Osteocyte (in vitro differentiated cells): Measurements from ENCODE around the gene MB21D2. TPM values are rescaled to one million over a fixed set of nuclear protein-coding genes. Genes with fewer than 3 reads are reported as not detected.

Experiments
- DNase-seq: peaks from one replicate; pipeline ENCODE4 v3.0.0; 2021; ENCODE audit warnings: mixed read lengths; ENCODE audit not compliant: unreplicated experiment; ENCODE audit errors: extremely low spot score
- H3K27ac Mint-ChIP-seq: one replicate; pipeline ENCODE4 v1.8.0; 2021; ENCODE audit warnings: mild to moderate bottlenecking, mixed read lengths; ENCODE audit not compliant: unreplicated experiment
- H3K27me3 Mint-ChIP-seq: one replicate; pipeline ENCODE4 v1.8.0; 2021; ENCODE audit warnings: mixed read lengths; ENCODE audit not compliant: unreplicated experiment
- H3K36me3 Mint-ChIP-seq: one replicate; pipeline ENCODE4 v1.8.0; 2021; ENCODE audit warnings: mixed read lengths; ENCODE audit not compliant: unreplicated experiment
- H3K4me1 Mint-ChIP-seq: one replicate; pipeline ENCODE4 v1.8.0; 2021; ENCODE audit warnings: mixed read lengths; ENCODE audit not compliant: unreplicated experiment
- H3K4me3 Mint-ChIP-seq: one replicate; pipeline ENCODE4 v1.8.0; 2021; ENCODE audit warnings: mild to moderate bottlenecking, moderate library complexity, mixed read lengths; ENCODE audit not compliant: unreplicated experiment
- H3K9me3 Mint-ChIP-seq: one replicate; pipeline ENCODE4 v1.8.0; 2021; ENCODE audit warnings: mixed read lengths; ENCODE audit not compliant: unreplicated experiment
- total RNA-seq: library from RNA; stranded (reverse); gene quantifications from 2 replicates; pipeline ENCODE4 v1.2.1, GENCODE V29; 2021
- TF ChIP-seq, protein P1 (sequence below): fragments of 200-600 bp; sonication (generic); IDR thresholded peaks from 2 replicates; pipeline ENCODE4 v1.5.0; 2021; ENCODE audit warnings: antibody characterized with exemption, mild to moderate bottlenecking, moderate library complexity

The MB21D2 gene
- total RNA-seq, 1 donor from 2014 or later, result 5.5 TPM

DNA sequence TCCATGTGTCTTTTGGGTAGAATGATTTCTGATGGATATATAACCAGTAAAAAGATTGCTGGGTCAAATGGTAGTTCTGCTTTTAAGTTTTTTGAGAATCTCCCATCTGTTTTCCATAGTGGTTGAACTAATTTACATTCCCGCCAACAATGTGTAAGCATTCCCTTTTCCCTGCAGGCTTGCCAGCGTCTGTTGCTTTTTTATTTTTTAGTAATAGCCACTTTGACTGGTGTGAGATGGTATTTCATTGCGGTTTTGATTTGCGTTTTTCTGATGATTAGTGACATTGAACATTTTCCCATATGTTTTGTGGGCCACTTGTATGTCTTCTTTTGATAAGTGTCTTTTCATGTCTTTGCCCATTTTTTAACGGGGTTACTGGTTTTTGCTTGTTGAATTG lies 36.3 kb upstream of the MB21D2 start:
- Mint-ChIP-seq H3K4me1 (no peaks in the 10 kb centered on the region), H3K9me3 (no peaks in the 10 kb centered on the region), H3K36me3 (no peaks in the 10 kb centered on the region), H3K27me3 (peaks cover 24% of the 10 kb centered on the region), H3K27ac (no peak overlapping the region), H3K4me3 (no peak overlapping the region)
- TF ChIP-seq, protein P1, sequence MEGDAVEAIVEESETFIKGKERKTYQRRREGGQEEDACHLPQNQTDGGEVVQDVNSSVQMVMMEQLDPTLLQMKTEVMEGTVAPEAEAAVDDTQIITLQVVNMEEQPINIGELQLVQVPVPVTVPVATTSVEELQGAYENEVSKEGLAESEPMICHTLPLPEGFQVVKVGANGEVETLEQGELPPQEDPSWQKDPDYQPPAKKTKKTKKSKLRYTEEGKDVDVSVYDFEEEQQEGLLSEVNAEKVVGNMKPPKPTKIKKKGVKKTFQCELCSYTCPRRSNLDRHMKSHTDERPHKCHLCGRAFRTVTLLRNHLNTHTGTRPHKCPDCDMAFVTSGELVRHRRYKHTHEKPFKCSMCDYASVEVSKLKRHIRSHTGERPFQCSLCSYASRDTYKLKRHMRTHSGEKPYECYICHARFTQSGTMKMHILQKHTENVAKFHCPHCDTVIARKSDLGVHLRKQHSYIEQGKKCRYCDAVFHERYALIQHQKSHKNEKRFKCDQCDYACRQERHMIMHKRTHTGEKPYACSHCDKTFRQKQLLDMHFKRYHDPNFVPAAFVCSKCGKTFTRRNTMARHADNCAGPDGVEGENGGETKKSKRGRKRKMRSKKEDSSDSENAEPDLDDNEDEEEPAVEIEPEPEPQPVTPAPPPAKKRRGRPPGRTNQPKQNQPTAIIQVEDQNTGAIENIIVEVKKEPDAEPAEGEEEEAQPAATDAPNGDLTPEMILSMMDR, result no peak
- DNase-seq, result no peak

DNA sequence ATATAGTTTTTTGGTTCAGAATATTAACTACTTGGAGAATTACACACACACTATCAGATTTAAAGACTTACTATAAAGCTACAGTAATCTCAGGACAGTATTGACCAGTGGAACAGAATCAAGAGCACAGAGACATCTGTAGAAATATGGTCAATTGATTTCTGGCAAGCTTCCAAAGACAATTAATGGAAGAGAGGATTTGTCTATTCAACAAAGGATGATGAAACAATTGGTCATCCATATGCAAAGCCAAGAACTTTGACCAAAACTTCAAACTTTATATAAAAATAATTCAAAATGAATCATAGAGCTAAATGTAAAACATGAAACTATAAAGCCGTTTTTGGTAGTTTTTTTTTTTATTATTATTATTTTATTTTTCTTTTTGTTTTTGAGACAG lies 29.8 kb upstream of the MB21D2 start:
- H3K27ac Mint-ChIP-seq, result no peak overlapping the region
- H3K27me3 Mint-ChIP-seq, result peaks cover 38% of the 10 kb centered on the region
- no peak for DNase-seq

GRCh38 chr3:192943393-192943792 lies 25.7 kb upstream of the MB21D2 start:
- peaks cover 42% of the 10 kb centered on the region for H3K27me3 Mint-ChIP-seq
- no peaks in the 10 kb centered on the region for H3K9me3 Mint-ChIP-seq
- TF ChIP-seq, protein P1, result no peak
- no peak overlapping the region for H3K27ac Mint-ChIP-seq
- H3K36me3 Mint-ChIP-seq, result no peaks in the 10 kb centered on the region
- H3K4me3 Mint-ChIP-seq, result no peak overlapping the region
- DNase-seq, result no peak
- H3K4me1 Mint-ChIP-seq, result no peaks in the 10 kb centered on the region

More for the DNA sequence above, 29.8 kb upstream of the MB21D2 start:
- TF ChIP-seq, protein P1, result no peak
- Mint-ChIP-seq H3K4me3 (no peak overlapping the region), H3K9me3 (no peaks in the 10 kb centered on the region), H3K36me3 (no peaks in the 10 kb centered on the region), H3K4me1 (no peaks in the 10 kb centered on the region)

DNA sequence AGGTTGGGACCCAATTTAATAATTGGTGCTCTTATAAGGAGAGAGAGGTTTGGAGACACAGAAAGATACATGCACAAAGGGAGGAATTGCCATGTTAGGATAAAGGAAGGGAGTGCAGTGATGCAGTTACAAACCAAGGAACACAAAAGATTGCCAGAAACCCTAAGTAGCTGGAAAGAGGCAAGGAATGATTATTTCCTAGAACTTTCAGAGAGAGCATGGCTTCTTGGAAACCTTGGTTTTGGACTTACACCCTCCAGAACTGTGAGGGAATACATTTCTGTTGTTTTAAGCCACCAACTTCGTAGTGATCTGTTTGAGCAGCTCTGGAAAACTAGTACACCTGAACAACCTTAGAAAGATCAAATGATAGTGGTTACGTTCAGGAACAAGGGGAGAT lies 25.0 kb upstream of the MB21D2 start:
- no peaks in the 10 kb centered on the region for H3K4me1 Mint-ChIP-seq

DNA sequence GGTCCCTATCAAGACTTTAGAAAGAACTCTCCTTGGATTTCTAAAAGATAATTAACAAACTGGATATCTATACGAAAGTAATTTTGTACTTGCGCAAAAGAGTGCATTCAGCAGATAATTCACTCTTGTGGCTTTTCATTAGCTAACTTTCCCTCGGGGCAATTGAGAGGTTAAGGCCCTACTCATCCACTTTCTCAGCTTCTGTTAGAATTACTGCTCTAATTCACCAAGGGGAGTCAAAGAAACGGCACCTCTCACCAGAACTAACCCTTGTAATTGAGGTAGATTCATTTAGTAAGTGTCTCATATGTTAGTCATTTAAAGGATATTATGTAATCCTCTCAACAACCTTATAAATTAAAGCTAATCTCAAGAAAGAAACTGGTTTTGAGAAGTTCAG lies 22.5 kb upstream of the MB21D2 start:
- no peak for DNase-seq
- H3K27ac Mint-ChIP-seq, result no peak overlapping the region
- H3K4me1 Mint-ChIP-seq, result no peaks in the 10 kb centered on the region
- H3K27me3 Mint-ChIP-seq, result peaks cover 22% of the 10 kb centered on the region
- no peaks in the 10 kb centered on the region for H3K36me3 Mint-ChIP-seq
- no peak overlapping the region for H3K4me3 Mint-ChIP-seq
- H3K9me3 Mint-ChIP-seq, result no peaks in the 10 kb centered on the region
- TF ChIP-seq, protein P1, result no peak

More for the DNA sequence above, 25.0 kb upstream of the MB21D2 start:
- no peak overlapping the region for H3K27ac Mint-ChIP-seq
- TF ChIP-seq, protein P1, result no peak
- H3K9me3 Mint-ChIP-seq, result no peaks in the 10 kb centered on the region
- H3K27me3 Mint-ChIP-seq, result peaks cover 42% of the 10 kb centered on the region
- H3K36me3 Mint-ChIP-seq, result no peaks in the 10 kb centered on the region
- no peak overlapping the region for H3K4me3 Mint-ChIP-seq
- DNase-seq, result no peak
